Upper lobe of left lung (tissue), 6 donors: ENCODE measurements around the gene MEGF11. TPM values are rescaled to one million over a fixed set of nuclear protein-coding genes. Genes with fewer than 3 reads are reported as not detected.

Experiments
- ATAC-seq, 2 donors: fragments of 200-7000 bp; cut with Tn5 transposase; one replicate each; pipeline ENCODE4 v1.9.1; 2022; ENCODE audit warnings: mild to moderate bottlenecking in 2 of 2, moderate library complexity in 2 of 2; ENCODE audit not compliant: low FRiP score in 2 of 2
- DNase-seq, 2 donors: peaks; one replicate each; pipeline ENCODE4 v3.0.0-alpha.2; 2019 to 2020
- H3K27ac ChIP-seq, 4 donors: fragments of 200-600 bp; sonication (generic); one replicate each; pipeline ENCODE4 v1.5.1; 2016 to 2019
- H3K27me3 ChIP-seq, 4 donors: fragments of 200-600 bp; sonication (generic); one replicate each; pipeline ENCODE4 v1.5.1; 2017 to 2019
- H3K36me3 ChIP-seq, 4 donors: fragments of 200-600 bp; sonication (generic); one replicate each; pipeline ENCODE4 v1.5.1; 2016 to 2019
- H3K4me1 ChIP-seq, 4 donors: fragments of 200-600 bp; sonication (generic); one replicate each; pipeline ENCODE4 v1.5.1; 2018 to 2019
- H3K4me3 ChIP-seq, 4 donors: fragments of 200-600 bp; sonication (generic); one replicate each; pipeline ENCODE4 v1.5.1; 2017 to 2019; ENCODE audit warnings: mild to moderate bottlenecking in 2 of 4, moderate library complexity in 1 of 4
- H3K9me3 ChIP-seq, 4 donors: fragments of 200-600 bp; sonication (generic); one replicate each; pipeline ENCODE4 v1.5.1; 2018 to 2019
- CTCF ChIP-seq, 6 experiments: fragments of 450-650 bp in 4 of 6; fragments of 200-600 bp in 2 of 6; sonication (generic) in 2 of 6; IDR thresholded peaks; one replicate each; pipeline ENCODE4 v1.5.1; 2016 to 2019; ENCODE audit warnings: antibody characterized with exemption in 6 of 6
- EP300 ChIP-seq, 4 donors: sonication (generic); formaldehyde crosslinking; IDR thresholded peaks; one replicate each; pipeline ENCODE4 v1.5.1; 2017; ENCODE audit warnings: antibody characterized with exemption in 4 of 4, control low read depth in 2 of 4
- POLR2A ChIP-seq, 4 donors: fragments of 450-650 bp; IDR thresholded peaks; one replicate each; pipeline ENCODE4 v1.5.1; 2016 to 2017; ENCODE audit warnings: antibody characterized with exemption in 4 of 4, mild to moderate bottlenecking in 2 of 4
- POLR2AphosphoS5 ChIP-seq, 2 donors: sonication (generic); formaldehyde crosslinking; IDR thresholded peaks; one replicate each; pipeline ENCODE4 v1.5.1; 2017; ENCODE audit warnings: antibody characterized with exemption in 2 of 2
- WGBS, 2 donors: methylation state at CpG; one replicate each; pipeline ENCODE4 v1.1.5; 2017 to 2018; 5-methylcytosine and 5-hydroxymethylcytosine counted together
- total RNA-seq, 6 donors: library from RNA; depleted of rRNA in 4 of 6; stranded (reverse); fragments of >200 nt in 4 of 6; gene quantifications; one replicate each; pipeline versions ENCODE4 v1.1.0 to v1.2.1, GENCODE V29; 2016 to 2021
- donor health status: DM: no; HTN: no; CAD: no; lungs with moderate emphysema.
- donor health status: DM: no; HTN: yes; CAD: no; lungs with severe emphysema.

MEGF11 gene
- total RNA-seq, 6 donors from 2014 or later = 1.5 to 4.0 (median 3.5) TPM; not detected in 3

DNA sequence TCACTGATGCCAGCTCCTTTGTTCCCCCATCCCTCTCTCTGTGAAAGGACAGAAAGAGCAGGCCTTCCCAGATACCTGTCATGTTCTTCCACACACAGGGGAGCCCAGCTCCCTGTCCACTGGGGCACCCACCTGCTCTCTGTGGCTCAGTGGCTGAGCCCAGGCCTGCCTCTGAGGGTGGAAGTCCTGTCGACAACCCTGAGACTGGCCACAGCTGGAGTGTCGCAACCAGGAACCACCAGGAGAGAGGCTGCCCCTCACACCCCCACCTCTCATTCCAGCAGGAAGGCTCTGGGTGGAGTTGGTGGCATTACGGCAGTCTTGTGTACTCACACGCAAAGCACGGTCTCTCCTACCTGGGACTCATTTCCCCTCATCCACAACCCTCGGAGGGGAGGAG is 66.3 kb downstream of the MEGF11 start:
- no peak for DNase-seq
- ATAC-seq = no peak

GRCh38 chr15:66186049-66186825 is 67.3 kb downstream of the MEGF11 start:
- no peaks in the 10 kb centered on the region for H3K27me3 ChIP-seq
- TF ChIP-seq POLR2AphosphoS5 (IDR thresholded peaks at IDR 0.05) = no peak
- TF ChIP-seq POLR2A (IDR thresholded peaks at IDR 0.05) = no peak
- TF ChIP-seq EP300 (IDR thresholded peaks at IDR 0.05) = no peak
- TF ChIP-seq CTCF (IDR thresholded peaks at IDR 0.05) = no peak
- H3K27ac ChIP-seq = no peak overlapping the region
- DNase-seq = no peak
- no peaks in the 10 kb centered on the region for H3K9me3 ChIP-seq
- 66 to 72% methylated on average over 6 to 7 of the region's 7 CpGs for WGBS, 2 donors
- no peak overlapping the region for H3K4me3 ChIP-seq
- no peaks in the 10 kb centered on the region for H3K36me3 ChIP-seq
- H3K4me1 ChIP-seq = no peaks in the 10 kb centered on the region
- ATAC-seq = no peak

More for the DNA sequence above, 66.3 kb downstream of the MEGF11 start:
- Histone ChIP-seq H3K4me1 (no peaks in the 10 kb centered on the region), H3K9me3 (no peaks in the 10 kb centered on the region), H3K4me3 (no peak overlapping the region), H3K27ac (no peak overlapping the region), H3K36me3 (no peaks in the 10 kb centered on the region), H3K27me3 (no peaks in the 10 kb centered on the region)
- no peak for TF ChIP-seq POLR2A (IDR thresholded peaks at IDR 0.05)
- TF ChIP-seq CTCF (IDR thresholded peaks at IDR 0.05) = no peak
- no peak for TF ChIP-seq POLR2AphosphoS5 (IDR thresholded peaks at IDR 0.05)
- TF ChIP-seq EP300 (IDR thresholded peaks at IDR 0.05) = no peak
- WGBS, 2 donors = 70 to 73% methylated on average over 3 to 6 of the region's 6 CpGs

- Histone ChIP-seq H3K9me3 (no peaks in the 10 kb centered on the region), H3K27ac (no peak overlapping the region), H3K4me3 (no peak overlapping the region), H3K36me3 (no peaks in the 10 kb centered on the region), H3K27me3 (no peaks in the 10 kb centered on the region), H3K4me1 (no peaks in the 10 kb centered on the region)
- DNase-seq (no peak), ATAC-seq (no peak)
- TF ChIP-seq POLR2AphosphoS5 (IDR thresholded peaks at IDR 0.05) (no peak), POLR2A (IDR thresholded peaks at IDR 0.05) (no peak), CTCF (IDR thresholded peaks at IDR 0.05) (no peak), EP300 (IDR thresholded peaks at IDR 0.05) (no peak)
- WGBS, 2 donors = 51 to 58% methylated on average over 7 to 8 of the region's 8 CpGs
Measured at GRCh38 chr15:66184936-66185790, 68.4 kb downstream of the MEGF11 start.

DNA sequence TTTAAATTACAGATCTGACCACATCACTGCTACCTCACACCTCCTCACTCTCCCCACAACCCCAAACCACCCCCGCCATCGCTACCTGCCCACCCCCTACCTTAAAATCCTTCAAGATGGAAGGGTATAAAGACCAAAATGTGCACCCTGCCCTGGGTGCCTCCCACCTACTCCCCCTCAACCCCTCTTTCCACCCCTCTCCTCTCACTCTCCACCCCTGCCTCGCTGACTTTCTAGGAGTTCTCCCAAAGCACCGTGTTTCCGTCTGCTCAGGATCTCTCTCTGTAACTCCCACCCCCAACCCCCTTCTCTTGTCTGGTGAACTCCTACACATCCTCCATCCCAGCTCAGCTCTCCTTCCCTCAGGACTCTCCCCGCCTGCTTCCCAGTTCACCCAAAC is 69.1 kb downstream of the MEGF11 start:
- Histone ChIP-seq H3K4me1 (no peaks in the 10 kb centered on the region), H3K27me3 (no peaks in the 10 kb centered on the region), H3K27ac (no peak overlapping the region), H3K4me3 (no peak overlapping the region), H3K9me3 (no peaks in the 10 kb centered on the region), H3K36me3 (no peaks in the 10 kb centered on the region)
- DNase-seq (no peak), ATAC-seq (no peak)
- TF ChIP-seq POLR2A (IDR thresholded peaks at IDR 0.05) (no peak), EP300 (IDR thresholded peaks at IDR 0.05) (no peak), POLR2AphosphoS5 (IDR thresholded peaks at IDR 0.05) (no peak), CTCF (IDR thresholded peaks at IDR 0.05) (no peak)
- WGBS, 2 donors = 69 to 71% methylated on average over 6 of the region's 6 CpGs
